ENCODE data around the gene SMAD7.

Gene SMAD7

GRCh38 chr18:48986851-48987761 is 36.3 kb upstream of the SMAD7 start:
- DNase-seq (ENCODE audit: low read depth) = no peak

- DNase-seq (ENCODE audit: low read depth) = no peak
These were observed 34.4 kb upstream of the SMAD7 start for GRCh38 chr18:48985161-48985560.

DNA sequence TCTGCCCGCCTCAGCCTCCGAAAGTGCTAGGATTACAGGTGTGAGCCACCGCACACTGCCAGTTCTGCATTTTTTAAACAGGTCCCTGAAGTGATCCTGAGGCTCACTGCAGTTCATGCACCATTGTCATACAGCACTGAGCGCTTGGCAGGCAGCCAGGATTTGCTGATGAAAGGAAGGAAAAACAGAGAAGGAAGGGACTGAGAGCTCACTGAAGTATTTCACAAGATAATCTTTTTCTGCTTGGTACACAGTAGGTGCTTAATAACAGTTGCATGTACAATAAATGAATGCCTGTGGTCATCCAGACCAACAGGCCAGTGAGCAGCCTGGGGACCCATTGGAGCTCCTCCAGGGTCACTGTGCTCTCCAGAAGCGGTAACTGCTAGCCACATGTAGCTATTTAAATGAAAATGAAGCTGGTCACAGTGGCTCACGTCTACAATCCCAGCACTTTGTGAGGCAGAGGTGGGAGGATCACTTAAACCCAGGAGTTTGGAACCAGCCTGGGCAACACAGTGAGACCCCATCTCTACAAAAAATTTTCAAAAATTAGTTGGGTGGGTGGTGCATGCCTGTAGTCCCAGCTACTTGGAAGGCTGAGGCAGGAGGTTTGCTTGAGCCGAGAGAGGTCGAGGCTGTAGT is 33.1 kb upstream of the SMAD7 start:
- DNase-seq (ENCODE audit: low read depth) = no peak

- no peak for DNase-seq (ENCODE audit: low read depth)
These were observed 31.5 kb upstream of the SMAD7 start for GRCh38 chr18:48982266-48982665.

- no peak for DNase-seq (ENCODE audit: low read depth)
These were observed 29.5 kb upstream of the SMAD7 start for GRCh38 chr18:48979944-48980890.

GRCh38 chr18:48977914-48978313 is 27.1 kb upstream of the SMAD7 start:
- DNase-seq (ENCODE audit: low read depth) = no peak

GRCh38 chr18:48975817-48976649 is 25.3 kb upstream of the SMAD7 start:
- DNase-seq (ENCODE audit: low read depth) = no peak

- DNase-seq (ENCODE audit: low read depth) = no peak
These were observed 24.5 kb upstream of the SMAD7 start for GRCh38 chr18:48975120-48975816.

- no peak for DNase-seq (ENCODE audit: low read depth)
These were observed 23.7 kb upstream of the SMAD7 start for GRCh38 chr18:48974304-48975119.

DNA sequence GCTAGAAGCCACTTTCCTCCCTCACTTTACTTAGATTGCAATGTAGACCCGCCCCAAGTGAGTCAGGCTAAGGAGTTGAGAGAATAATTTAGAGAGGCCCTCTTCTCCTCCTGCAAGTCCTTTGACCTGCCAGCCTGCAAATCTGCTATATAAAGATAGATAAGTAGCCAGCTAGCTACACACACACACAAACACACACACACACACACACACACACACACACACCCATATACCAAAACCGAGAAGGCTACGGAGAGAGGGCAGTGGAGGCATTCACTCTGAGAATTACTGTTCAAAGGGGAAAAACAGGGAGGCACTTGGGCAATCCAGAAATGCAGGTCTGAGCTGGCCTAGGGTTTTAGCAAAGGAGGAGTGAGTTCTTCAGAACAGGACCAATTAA is 23.0 kb upstream of the SMAD7 start:
- DNase-seq (ENCODE audit: low read depth) = no peak

GRCh38 chr18:48968412-48969215 is 17.8 kb upstream of the SMAD7 start:
- no peak for DNase-seq (ENCODE audit: low read depth)

GRCh38 chr18:48967545-48967944 is 16.8 kb upstream of the SMAD7 start:
- DNase-seq (ENCODE audit: low read depth) = no peak

DNA sequence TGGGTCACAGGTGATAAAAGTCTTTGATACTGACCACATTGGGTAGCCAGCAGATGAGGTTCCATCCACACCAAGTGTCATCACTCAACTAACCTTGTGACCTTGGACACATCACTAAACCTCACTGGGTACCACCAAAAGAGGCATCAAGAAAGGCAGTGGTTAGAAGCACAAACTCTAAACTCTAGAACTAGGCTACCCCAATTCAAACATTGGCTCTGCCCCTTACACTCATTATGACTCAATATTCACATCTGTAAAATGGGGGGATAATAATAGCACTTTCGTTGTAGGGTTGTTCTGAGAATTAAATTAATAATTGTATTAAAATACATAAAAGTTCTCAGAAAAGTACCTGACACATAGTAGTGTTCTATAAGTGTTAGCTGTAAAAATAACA is 15.8 kb upstream of the SMAD7 start:
- DNase-seq (ENCODE audit: low read depth) = no peak

DNA sequence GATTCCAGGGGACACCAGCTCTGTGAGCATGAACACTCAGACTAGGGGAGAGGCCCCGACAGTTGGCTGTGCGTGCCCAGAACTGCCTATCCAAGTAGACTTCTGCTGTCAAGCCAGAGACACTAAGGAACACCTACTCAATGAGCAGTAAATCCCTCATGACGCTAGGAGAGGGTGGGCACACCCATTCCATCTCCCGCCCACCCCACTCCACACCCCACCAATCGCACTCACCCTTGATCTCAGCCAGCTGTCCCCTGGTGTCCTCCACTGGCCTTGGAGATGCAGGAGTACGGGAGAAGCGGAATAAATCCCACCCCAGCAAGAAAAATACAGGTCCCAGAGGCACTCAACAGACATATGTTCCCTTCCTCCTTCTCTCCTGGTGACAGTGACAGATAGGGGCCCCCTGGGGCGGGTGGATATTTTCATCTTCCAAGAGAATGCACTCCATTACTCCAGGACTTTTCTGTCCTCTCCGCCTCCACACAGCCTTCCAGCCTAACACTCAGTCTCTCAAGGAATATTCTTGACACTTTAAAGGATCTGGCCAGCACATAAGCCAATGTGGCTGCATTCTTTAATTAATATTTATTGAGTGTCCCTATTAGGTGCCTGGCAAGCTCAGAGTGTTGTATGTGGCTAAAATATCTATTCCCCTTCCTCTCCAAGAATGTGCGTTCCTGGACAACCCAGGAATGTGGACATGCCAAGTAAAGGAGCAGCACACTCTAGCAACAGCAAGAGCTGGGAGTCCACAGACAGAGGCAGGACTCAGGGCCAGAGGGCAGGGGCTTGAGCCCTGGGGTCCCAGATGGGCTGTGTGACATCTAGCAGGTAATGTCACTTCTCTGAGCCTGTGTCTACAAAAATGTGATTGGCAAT is 13.1 kb upstream of the SMAD7 start:
- DNase-seq (ENCODE audit: low read depth) = no peak

GRCh38 chr18:48962994-48963561 is 12.3 kb upstream of the SMAD7 start:
- DNase-seq (ENCODE audit: low read depth) = no peak

DNA sequence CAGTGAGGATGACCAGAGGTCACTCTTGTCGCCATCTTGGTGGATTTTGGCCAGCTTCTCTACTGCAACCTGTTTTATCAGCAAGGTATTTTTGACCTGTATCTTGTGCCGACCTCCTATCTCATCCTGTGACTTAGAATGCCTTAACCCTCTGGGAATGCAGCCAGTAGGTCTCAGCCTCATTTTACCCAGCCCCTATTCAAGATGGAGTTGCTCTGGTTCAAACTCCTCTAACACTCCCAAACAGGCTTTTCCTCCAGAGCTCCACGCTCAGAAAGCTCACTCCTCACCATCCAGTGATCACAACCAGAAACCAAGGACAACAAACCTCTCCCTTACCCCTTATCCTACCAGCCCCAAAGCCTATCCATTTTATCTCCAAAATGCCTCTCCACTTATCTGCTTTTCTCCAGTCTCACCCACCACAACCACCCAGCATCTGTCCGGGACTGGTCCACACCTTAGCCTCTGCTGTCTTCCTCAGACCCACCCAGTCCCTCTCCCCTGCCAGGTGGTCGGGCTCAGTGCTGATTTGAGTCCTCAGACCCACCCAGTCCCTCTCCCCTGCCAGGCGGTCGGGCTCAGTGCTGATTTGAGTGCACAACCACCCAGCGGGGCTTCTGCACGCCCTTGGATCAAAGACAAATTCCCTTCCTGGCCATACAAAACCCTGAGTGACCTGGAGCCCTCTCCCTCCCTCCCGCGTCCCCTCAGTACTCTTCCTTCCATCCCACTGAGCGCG is 11.7 kb upstream of the SMAD7 start:
- DNase-seq (ENCODE audit: low read depth) = no peak

DNA sequence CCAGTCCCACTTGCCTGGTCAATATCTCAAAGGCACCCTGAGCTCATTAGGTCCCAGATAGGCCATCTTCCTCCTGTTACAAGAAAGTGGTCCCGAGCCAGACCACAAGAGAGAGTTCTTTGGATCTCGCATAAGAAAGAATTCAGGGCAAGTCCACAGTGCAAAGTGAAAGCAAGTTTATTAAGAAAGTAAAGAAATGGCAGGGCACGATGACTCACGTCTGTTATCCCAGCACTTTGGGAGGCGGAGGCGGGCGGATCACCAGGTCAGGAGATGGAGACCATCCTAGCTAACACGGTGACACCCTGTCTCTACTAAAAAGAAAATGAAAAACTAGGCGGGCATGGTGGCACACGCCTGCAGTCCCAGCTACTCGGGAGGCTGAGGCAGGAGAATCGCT is 10.8 kb upstream of the SMAD7 start:
- DNase-seq (ENCODE audit: low read depth) = no peak
